ENCODE measurements around the gene DBN1.

- TF ChIP-seq CTCF (IDR thresholded peaks at IDR 0.05; ENCODE audit: low read depth, low read length): no peak
- TF ChIP-seq EZH2phosphoT487 (IDR thresholded peaks at IDR 0.05; ENCODE audit: low read depth): no peak
Observed at GRCh38 chr5:177442066-177442826, 31.2 kb downstream of the DBN1 start.
